ENCODE measurements around the gene ZNF133. TPM values are rescaled to one million over a fixed set of nuclear protein-coding genes. Genes with fewer than 3 reads are reported as not detected.
"Not testable (repeated sequence)": the region's sequence is repeated elsewhere in the genome, so short reads cannot be mapped to it uniquely, and the experiment has no call there.

Gene ZNF133
- total RNA-seq, 1 donor from 2014 or later: 6.0 TPM

GRCh38 chr20:18324596-18325089 lies 36.3 kb downstream of the ZNF133 start:
- DNase-seq (ENCODE audit: low spot score): no peak
- intact Hi-C loops (cut with DNase I): no loop called here

- no peak for DNase-seq (ENCODE audit: low spot score)
- intact Hi-C loops (cut with DNase I): no loop called here
These were observed 38.7 kb downstream of the ZNF133 start for GRCh38 chr20:18326990-18327389.

GRCh38 chr20:18331694-18332093 lies 43.4 kb downstream of the ZNF133 start:
- DNase-seq (ENCODE audit: low spot score): no peak
- intact Hi-C loops (cut with DNase I): no loop called here

GRCh38 chr20:18349749-18350148 lies 61.4 kb downstream of the ZNF133 start:
- intact Hi-C loops (cut with DNase I); DNase-seq (ENCODE audit: low spot score): not testable (repeated sequence)

GRCh38 chr20:18359854-18360253 lies 71.5 kb downstream of the ZNF133 start:
- intact Hi-C loops (cut with DNase I): no loop called here

GRCh38 chr20:18360635-18361034 lies 72.3 kb downstream of the ZNF133 start:
- no peak for DNase-seq (ENCODE audit: low spot score)
- intact Hi-C loops (cut with DNase I): no loop called here

More at GRCh38 chr20:18359854-18360253, 71.5 kb downstream of the ZNF133 start:
- no peak for DNase-seq (ENCODE audit: low spot score)

GRCh38 chr20:18361678-18362077 lies 73.4 kb downstream of the ZNF133 start:
- no peak for DNase-seq (ENCODE audit: low spot score)
- intact Hi-C loops (cut with DNase I): no loop called here

GRCh38 chr20:18362916-18363315 lies 74.6 kb downstream of the ZNF133 start:
- intact Hi-C loops (cut with DNase I): no loop called here

GRCh38 chr20:18363708-18364107 lies 75.4 kb downstream of the ZNF133 start:
- intact Hi-C loops (cut with DNase I): no loop called here
- no peak for DNase-seq (ENCODE audit: low spot score)

More at GRCh38 chr20:18362916-18363315, 74.6 kb downstream of the ZNF133 start:
- DNase-seq (ENCODE audit: low spot score): no peak

GRCh38 chr20:18364768-18365167 lies 76.4 kb downstream of the ZNF133 start:
- no peak for DNase-seq (ENCODE audit: low spot score)
- intact Hi-C loops (cut with DNase I): no loop called here

Other genes with a start within 250 kb of the ZNF133 start
- gene OVOL2, start 230.6 kb upstream of the ZNF133 start, total RNA-seq: not detected
- gene KAT14, start 150.7 kb upstream of the ZNF133 start, total RNA-seq: 9.7 TPM
- gene PET117, start 150.7 kb upstream of the ZNF133 start, total RNA-seq: 11.0 TPM
- gene DZANK1, start 178.5 kb downstream of the ZNF133 start, total RNA-seq: 0.38 TPM
- gene POLR3F, start 178.9 kb downstream of the ZNF133 start, total RNA-seq: 7.2 TPM
- gene RBBP9, start 208.7 kb downstream of the ZNF133 start, total RNA-seq: 6.8 TPM
- 15.4 TPM for gene SEC23B, start 219.4 kb downstream of the ZNF133 start, total RNA-seq

Data from cardiac septum (tissue), 1 donor.